K562 (cell line): Measurements from ENCODE around the gene NR3C2. TPM values are rescaled to one million over a fixed set of nuclear protein-coding genes. Genes with fewer than 3 reads are reported as not detected.

Experiments
- ATAC-seq: fragments of 200-7000 bp; cut with Tn5 transposase; 3 replicates; pipeline ENCODE4 v1.9.1; 2020; ENCODE audit warnings: moderate library complexity
- BruUV-seq: library from RNA; stranded (reverse); fragments of 400-500 nt; replicated peaks from 2 replicates; lab custom pipeline; 2021; lab: Mats Ljungman, UMichigan
- CTCF ChIA-PET: fragments of 300-600 bp; formaldehyde crosslinking; extraction: SDS; loops from one replicate; lab custom pipeline; 2021; ENCODE audit warnings: low intra/inter-chr PET ratio; lab: Yijun Ruan, JAX
- POLR2A ChIA-PET: fragments of 300-600, 350-650 bp; sonication (Branson Sonifier 250); formaldehyde crosslinking; extraction: SDS; loops from one replicate; lab custom pipeline; 2021; ENCODE audit warnings: antibody characterized with exemption, inconsistent platforms; lab: Yijun Ruan, JAX
- DNase-seq, 4 experiments: peaks; one replicate each; pipeline versions ENCODE4 v3.0.0 to v3.0.0-alpha.2; 2011 to 2018; ENCODE audit warnings: low spot score in 3 of 4, mixed read lengths in 3 of 4; ENCODE audit errors: extremely low read depth in 1 of 4
- FAIRE-seq: peaks from 2 replicates; lab custom pipeline; 2011; peaks lifted over from hg19 to GRCh38; lab: Jason Lieb, UNC
- H2AFZ ChIP-seq: 2 replicates; pipeline ENCODE4 v1.6.0; 2011; ENCODE audit warnings: low read depth, low read length, control low read depth, inconsistent platforms
- H3K27ac ChIP-seq: fragments of 200-600 bp; 3 replicates; pipeline ENCODE4 v1.8.0; 2011; ENCODE audit warnings: low read depth, mild to moderate bottlenecking, control low read depth, inconsistent platforms, low read length, moderate library complexity, mixed read lengths; ENCODE audit errors: extremely low read depth
- H3K27me3 ChIP-seq, 2 experiments: fragments of 300-600 bp in 1 of 2; 2 replicates in 1 of 2; 3 replicates in 1 of 2; pipeline versions ENCODE4 v1.6.0 to v1.8.0; 2011; ENCODE audit warnings: inconsistent platforms in 2 of 2, low read length in 2 of 2, mild to moderate bottlenecking in 1 of 2, mixed read lengths in 1 of 2, moderate library complexity in 1 of 2; ENCODE audit not compliant: control insufficient read depth in 2 of 2, insufficient read depth in 2 of 2
- H3K36me3 ChIP-seq: fragments of 300-600 bp; 3 replicates; pipeline ENCODE4 v1.8.0; 2011; ENCODE audit warnings: mild to moderate bottlenecking, low read length, inconsistent platforms; ENCODE audit not compliant: control insufficient read depth, insufficient read depth
- H3K4me1 ChIP-seq, 2 experiments: fragments of 200-600 bp in 1 of 2; replicated peaks in 1 of 2; 2 replicates in 1 of 2; 3 replicates in 1 of 2; pipeline versions ENCODE4 v1.5.1 to v1.8.0; 2011; ENCODE audit warnings: inconsistent platforms in 2 of 2, low read length in 2 of 2, mild to moderate bottlenecking in 1 of 2, mixed read lengths in 1 of 2, moderate library complexity in 1 of 2; ENCODE audit not compliant: control insufficient read depth in 2 of 2, insufficient read depth in 2 of 2
- H3K4me2 ChIP-seq: 2 replicates; pipeline ENCODE4 v1.6.1; 2011; ENCODE audit warnings: low read length, control low read depth, inconsistent platforms, mixed read lengths; ENCODE audit not compliant: insufficient read depth
- H3K4me3 ChIP-seq: fragments of 200-600 bp; sonication (generic), shearing (Covaris generic); 2 replicates; pipeline ENCODE4 v1.5.1; 2016; ENCODE audit warnings: control low read depth, inconsistent platforms
- H3K79me2 ChIP-seq: fragments of 200-600 bp; 3 replicates; pipeline ENCODE4 v1.8.0; 2011; ENCODE audit warnings: low read length, inconsistent platforms; ENCODE audit not compliant: control insufficient read depth, insufficient read depth
- H3K9ac ChIP-seq, 2 experiments: 2 replicates each; pipeline versions ENCODE4 v1.6.0 to v1.6.1; 2011; ENCODE audit warnings: low read depth in 2 of 2, low read length in 2 of 2, control low read depth in 1 of 2, inconsistent platforms in 1 of 2, mild to moderate bottlenecking in 1 of 2, mixed read lengths in 1 of 2; ENCODE audit not compliant: insufficient read depth in 1 of 2
- H3K9me1 ChIP-seq: one replicate; pipeline ENCODE4 v1.6.0; 2011; ENCODE audit warnings: inconsistent platforms, mild to moderate bottlenecking, low read length, moderate library complexity; ENCODE audit not compliant: control insufficient read depth, insufficient read depth
- H3K9me3 ChIP-seq: replicated peaks from 2 replicates; pipeline ENCODE4 v1.5.1; 2011; ENCODE audit warnings: low read depth, low read length, inconsistent platforms; ENCODE audit not compliant: control insufficient read depth, insufficient read depth
- H4K20me1 ChIP-seq: replicated peaks from 2 replicates; pipeline ENCODE4 v1.6.1; 2011; ENCODE audit warnings: low read length, inconsistent platforms, mixed read lengths; ENCODE audit not compliant: control insufficient read depth, insufficient read depth
- CBX5 ChIP-seq: IDR thresholded peaks from 2 replicates; pipeline ENCODE4 v1.6.1; 2014; ENCODE audit warnings: low read depth, borderline replicate concordance
- KLF1 ChIP-seq: fragments of 450-650 bp; IDR thresholded peaks from 2 replicates; pipeline ENCODE4 v1.6.1; 2016; ENCODE audit warnings: missing genetic modification characterization, missing compliant biosample characterization
- LCOR ChIP-seq: sonication (generic); formaldehyde crosslinking; IDR thresholded peaks from 2 replicates; pipeline ENCODE4 v1.8.0; 2022; ENCODE audit warnings: mild to moderate bottlenecking, missing genetic modification reagents
- NR1H2 ChIP-seq: sonication (generic); formaldehyde crosslinking; IDR thresholded peaks from 2 replicates; pipeline ENCODE4 v1.4.0; 2020; ENCODE audit warnings: mild to moderate bottlenecking, missing genetic modification reagents
- NRF1 ChIP-seq, 2 experiments: fragments of 450-650 bp; IDR thresholded peaks in 1 of 2; conservative IDR thresholded peaks in 1 of 2; 2 replicates each; pipeline ENCODE4 v1.6.1; 2014; ENCODE audit warnings: mild to moderate bottlenecking in 2 of 2
- SIRT6 ChIP-seq: IDR thresholded peaks from one replicate; pipeline ENCODE4 v1.6.1; 2012; ENCODE audit warnings: low read depth, mild to moderate bottlenecking, control low read depth, inconsistent platforms, low read length, moderate library complexity
- TCF7L2 ChIP-seq: fragments of 150-350 bp; IDR thresholded peaks from 2 replicates; pipeline ENCODE4 v1.6.1; 2016; ENCODE audit warnings: low read depth, mild to moderate bottlenecking, low read length, moderate library complexity
- TRIM24 ChIP-seq, 2 experiments: fragments of 450-650 bp; IDR thresholded peaks; 2 replicates each; pipeline ENCODE4 v1.6.1; 2016
- ZNF316 ChIP-seq: fragments of 450-650 bp; IDR thresholded peaks from 2 replicates; pipeline ENCODE4 v1.6.1; 2016
- ZNF586 ChIP-seq: fragments of 450-650 bp; formaldehyde crosslinking; conservative IDR thresholded peaks from 2 replicates; pipeline ENCODE4 v1.4.0; 2020; ENCODE audit warnings: mild to moderate bottlenecking, moderate library complexity
- WGBS: fragments of 100-300 bp; shearing (Covaris generic); methylation state at CpG from one replicate; pipeline ENCODE4 v1.1.6; 2016; ENCODE audit warnings: low coverage, mixed read lengths; ENCODE audit not compliant: insufficient coverage; ENCODE audit errors: missing lambda C conversion rate; 5-methylcytosine and 5-hydroxymethylcytosine counted together
- in situ Hi-C: fragments of 300-500 bp; cut with MboI; formaldehyde crosslinking; loops from 4 replicates; pipeline ENCODE4 v1.15.0; 2018; ENCODE audit warnings: inconsistent platforms, mixed read lengths
- intact Hi-C: fragments of 100-400 bp; cut with micrococcal nuclease; formaldehyde crosslinking; loops from 2 replicates; pipeline ENCODE4 v1.14.2; 2022
- polyA plus RNA-seq, 8 experiments: library from polyadenylated mRNA; depleted of rRNA in 4 of 8; stranded (reverse) in 5 of 8; unstranded in 3 of 8; fragments of >200 nt; fragmentation: Nextera tagmentation in 2 of 8; fragmentation: Illumina TruSeq in 1 of 8; extraction: Ambion mirVana in 2 of 8; extraction: Trizol in 1 of 8; gene quantifications; 2 replicates each; pipeline versions ENCODE4 v1.2.1 to v1.2.3, GENCODE V29; 2011 to 2014; ENCODE audit warnings: inconsistent platforms in 1 of 8, missing spikeins in 1 of 8
- total RNA-seq, 7 experiments: library from RNA; depleted of rRNA in 6 of 7; stranded (reverse); fragments of >200 nt in 6 of 7; fragmentation: Illumina TruSeq in 2 of 7; extraction: Trizol in 2 of 7; gene quantifications; 2 replicates each; pipeline versions ENCODE4 v1.2.1 to v1.2.3, GENCODE V29; 2011 to 2021; ENCODE audit warnings: low replicate concordance in 1 of 7
- TF ChIP-seq, protein P1 (sequence below): fragments of 250-450 bp; sonication (Bioruptor Pico); IDR thresholded peaks from 2 replicates; pipeline ENCODE4 v1.4.0; 2020
- TF ChIP-seq, protein P2 (sequence below): fragments of 250-450 bp; sonication (Bioruptor Pico); IDR thresholded peaks from 2 replicates; pipeline ENCODE4 v1.4.0; 2020; ENCODE audit warnings: borderline replicate concordance

NR3C2 gene
- total and polyA plus RNA-seq, 9 of the 15 experiments (the other 6 are each of a cell fraction or from before 2014, with no cell fraction given): 0.01 to 0.28 (median 0.16) TPM; not detected in 2

- no peak for DNase-seq
- WGBS: 0% methylated on average over 3 of the region's 3 CpGs
- no peak overlapping the region for H3K4me2 ChIP-seq
- no peaks in the 10 kb centered on the region for H3K36me3 ChIP-seq
- H2AFZ ChIP-seq: no peak overlapping the region
- no peaks in the 10 kb centered on the region for H3K4me1 ChIP-seq
- BruUV-seq: no TSS peak
- H4K20me1 ChIP-seq: no peaks in the 10 kb centered on the region
- H3K9me1 ChIP-seq: no peaks in the 10 kb centered on the region
- no peak for ATAC-seq
- in situ Hi-C loops: no loop called here
- FAIRE-seq: no peak
- CTCF ChIA-PET: no interaction called here
- H3K27me3 ChIP-seq: no peaks in the 10 kb centered on the region
- H3K27ac ChIP-seq: no peak overlapping the region
- H3K9me3 ChIP-seq: no peaks in the 10 kb centered on the region
- H3K79me2 ChIP-seq: no peaks in the 10 kb centered on the region
- intact Hi-C loops: no loop called here
- POLR2A ChIA-PET: no interaction called here
- no peak overlapping the region for H3K4me3 ChIP-seq
- no peak for TF ChIP-seq CBX5
- no peak for TF ChIP-seq KLF1 (tag)
- no peak for TF ChIP-seq LCOR (CRISPR knock-in tag)
- no peak for TF ChIP-seq TCF7L2
- TF ChIP-seq NR1H2 (CRISPR knock-in tag): no peak
- no peak for TF ChIP-seq SIRT6
- TF ChIP-seq ZNF316: no peak
- TF ChIP-seq, protein P1, sequence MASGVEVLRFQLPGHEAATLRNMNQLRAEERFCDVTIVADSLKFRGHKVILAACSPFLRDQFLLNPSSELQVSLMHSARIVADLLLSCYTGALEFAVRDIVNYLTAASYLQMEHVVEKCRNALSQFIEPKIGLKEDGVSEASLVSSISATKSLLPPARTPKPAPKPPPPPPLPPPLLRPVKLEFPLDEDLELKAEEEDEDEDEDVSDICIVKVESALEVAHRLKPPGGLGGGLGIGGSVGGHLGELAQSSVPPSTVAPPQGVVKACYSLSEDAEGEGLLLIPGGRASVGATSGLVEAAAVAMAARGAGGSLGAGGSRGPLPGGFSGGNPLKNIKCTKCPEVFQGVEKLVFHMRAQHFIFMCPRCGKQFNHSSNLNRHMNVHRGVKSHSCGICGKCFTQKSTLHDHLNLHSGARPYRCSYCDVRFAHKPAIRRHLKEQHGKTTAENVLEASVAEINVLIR (CRISPR knock-in tag): no peak
- TF ChIP-seq TRIM24 (IDR thresholded peaks at IDR 0.05): no peak
- TF ChIP-seq NRF1 (conservative IDR thresholded peaks at IDR 0.05 in 1 of 2, IDR thresholded peaks at IDR 0.05 in 1 of 2): no peak
- no peak for TF ChIP-seq ZNF586
- TF ChIP-seq, protein P2, sequence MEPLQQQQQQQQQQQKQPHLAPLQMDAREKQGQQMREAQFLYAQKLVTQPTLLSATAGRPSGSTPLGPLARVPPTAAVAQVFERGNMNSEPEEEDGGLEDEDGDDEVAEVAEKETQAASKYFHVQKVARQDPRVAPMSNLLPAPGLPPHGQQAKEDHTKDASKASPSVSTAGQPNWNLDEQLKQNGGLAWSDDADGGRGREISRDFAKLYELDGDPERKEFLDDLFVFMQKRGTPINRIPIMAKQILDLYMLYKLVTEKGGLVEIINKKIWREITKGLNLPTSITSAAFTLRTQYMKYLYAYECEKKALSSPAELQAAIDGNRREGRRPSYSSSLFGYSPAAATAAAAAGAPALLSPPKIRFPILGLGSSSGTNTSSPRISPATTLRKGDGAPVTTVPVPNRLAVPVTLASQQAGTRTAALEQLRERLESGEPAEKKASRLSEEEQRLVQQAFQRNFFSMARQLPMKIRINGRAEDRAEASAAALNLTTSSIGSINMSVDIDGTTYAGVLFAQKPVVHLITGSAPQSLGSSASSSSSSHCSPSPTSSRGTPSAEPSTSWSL (CRISPR knock-in tag): no peak
- H3K9ac ChIP-seq: no peak overlapping the region
Observed at GRCh38 chr4:148305751-148306150, 136.5 kb downstream of the NR3C2 start.
